ENCODE measurements around the gene CLNS1A. TPM values are rescaled to one million over a fixed set of nuclear protein-coding genes. Genes with fewer than 3 reads are reported as not detected.

The CLNS1A gene
- total RNA-seq, 2 donors from 2014 or later: 37.8 to 99.0 TPM

DNA sequence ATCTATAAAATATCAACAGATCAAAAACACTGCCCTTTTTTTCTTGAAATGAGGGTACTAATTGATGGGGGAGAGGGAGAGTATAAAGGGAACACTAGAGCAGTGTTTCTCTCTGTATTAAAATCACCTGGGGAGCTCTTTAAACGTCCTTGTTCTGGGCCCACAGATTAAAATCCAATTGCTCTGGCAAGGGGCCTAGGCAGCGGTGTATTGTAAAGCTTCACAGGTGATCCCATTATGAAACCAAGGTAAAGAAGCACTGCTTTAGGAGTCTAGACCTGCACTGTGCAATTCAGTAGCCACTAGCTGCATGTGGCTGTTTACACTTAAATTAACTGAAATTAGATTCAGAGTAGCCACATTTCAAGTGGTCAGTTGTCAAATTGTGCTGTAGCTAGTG lies 44.9 kb downstream of the CLNS1A start:
- Histone ChIP-seq H3K4me3 (no peak overlapping the region), H3K27me3 (replicated peaks; ENCODE audit: insufficient read depth) (no peaks in the 10 kb centered on the region), H3K36me3 (no peaks in the 10 kb centered on the region), H3K4me1 (replicated peaks) (no peaks in the 10 kb centered on the region), H3K9me3 (no peaks in the 10 kb centered on the region), H3K27ac (no peak overlapping the region)
- no peak for DNase-seq (ENCODE audit: low spot score)
- intact Hi-C loops (cut with DNase I): no loop called here
- 35% methylated on average over 2 of the region's 2 CpGs for WGBS
- no peak for TF ChIP-seq POLR2AphosphoS5 (IDR thresholded peaks at IDR 0.05)
- TF ChIP-seq POLR2A (IDR thresholded peaks at IDR 0.05): no peak
- TF ChIP-seq, protein P1, sequence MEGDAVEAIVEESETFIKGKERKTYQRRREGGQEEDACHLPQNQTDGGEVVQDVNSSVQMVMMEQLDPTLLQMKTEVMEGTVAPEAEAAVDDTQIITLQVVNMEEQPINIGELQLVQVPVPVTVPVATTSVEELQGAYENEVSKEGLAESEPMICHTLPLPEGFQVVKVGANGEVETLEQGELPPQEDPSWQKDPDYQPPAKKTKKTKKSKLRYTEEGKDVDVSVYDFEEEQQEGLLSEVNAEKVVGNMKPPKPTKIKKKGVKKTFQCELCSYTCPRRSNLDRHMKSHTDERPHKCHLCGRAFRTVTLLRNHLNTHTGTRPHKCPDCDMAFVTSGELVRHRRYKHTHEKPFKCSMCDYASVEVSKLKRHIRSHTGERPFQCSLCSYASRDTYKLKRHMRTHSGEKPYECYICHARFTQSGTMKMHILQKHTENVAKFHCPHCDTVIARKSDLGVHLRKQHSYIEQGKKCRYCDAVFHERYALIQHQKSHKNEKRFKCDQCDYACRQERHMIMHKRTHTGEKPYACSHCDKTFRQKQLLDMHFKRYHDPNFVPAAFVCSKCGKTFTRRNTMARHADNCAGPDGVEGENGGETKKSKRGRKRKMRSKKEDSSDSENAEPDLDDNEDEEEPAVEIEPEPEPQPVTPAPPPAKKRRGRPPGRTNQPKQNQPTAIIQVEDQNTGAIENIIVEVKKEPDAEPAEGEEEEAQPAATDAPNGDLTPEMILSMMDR (IDR thresholded peaks at IDR 0.05): no peak

DNA sequence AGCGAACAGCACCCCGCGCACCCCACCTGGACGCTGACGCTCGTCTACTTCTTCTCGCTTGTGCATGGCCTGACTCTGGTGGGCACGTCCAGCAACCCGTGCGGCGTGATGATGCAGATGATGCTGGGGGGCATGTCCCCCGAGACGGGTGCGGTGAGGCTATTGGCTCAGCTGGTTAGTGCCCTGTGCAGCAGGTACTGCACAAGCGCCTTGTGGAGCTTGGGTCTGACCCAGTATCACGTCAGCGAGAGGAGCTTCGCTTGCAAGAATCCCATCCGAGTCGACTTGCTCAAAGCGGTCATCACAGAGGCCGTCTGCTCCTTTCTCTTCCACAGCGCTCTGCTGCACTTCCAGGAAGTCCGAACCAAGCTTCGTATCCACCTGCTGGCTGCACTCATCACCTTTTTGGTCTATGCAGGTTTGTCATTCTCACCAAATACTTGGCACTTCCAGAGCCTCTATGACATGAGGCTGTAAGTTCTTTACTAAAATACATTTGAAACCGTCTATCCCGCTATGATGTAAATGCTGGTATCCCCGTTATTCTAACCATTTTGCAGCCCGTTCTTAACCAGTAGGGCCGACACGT lies 47.3 kb downstream of the CLNS1A start:
- Histone ChIP-seq H3K9me3 (no peaks in the 10 kb centered on the region), H3K36me3 (no peaks in the 10 kb centered on the region), H3K27ac (peak overlapping the region; percentile 88 to 89), H3K4me3 (peak overlapping the region; percentile 50 to 72), H3K4me1 (replicated peaks) (no peaks in the 10 kb centered on the region), H3K27me3 (replicated peaks; ENCODE audit: insufficient read depth) (no peaks in the 10 kb centered on the region)
- TF ChIP-seq POLR2AphosphoS5 (IDR thresholded peaks at IDR 0.05) (no peak), POLR2A (IDR thresholded peaks at IDR 0.05) (no peak)
- TF ChIP-seq, protein P1 (IDR thresholded peaks at IDR 0.05): peak in 1 of 4 experiments; percentile 22
- intact Hi-C loops (cut with DNase I): no loop called here
- WGBS: 4% methylated on average over 31 of the region's 31 CpGs
- DNase-seq (ENCODE audit: low spot score): peak; percentile 40

DNA sequence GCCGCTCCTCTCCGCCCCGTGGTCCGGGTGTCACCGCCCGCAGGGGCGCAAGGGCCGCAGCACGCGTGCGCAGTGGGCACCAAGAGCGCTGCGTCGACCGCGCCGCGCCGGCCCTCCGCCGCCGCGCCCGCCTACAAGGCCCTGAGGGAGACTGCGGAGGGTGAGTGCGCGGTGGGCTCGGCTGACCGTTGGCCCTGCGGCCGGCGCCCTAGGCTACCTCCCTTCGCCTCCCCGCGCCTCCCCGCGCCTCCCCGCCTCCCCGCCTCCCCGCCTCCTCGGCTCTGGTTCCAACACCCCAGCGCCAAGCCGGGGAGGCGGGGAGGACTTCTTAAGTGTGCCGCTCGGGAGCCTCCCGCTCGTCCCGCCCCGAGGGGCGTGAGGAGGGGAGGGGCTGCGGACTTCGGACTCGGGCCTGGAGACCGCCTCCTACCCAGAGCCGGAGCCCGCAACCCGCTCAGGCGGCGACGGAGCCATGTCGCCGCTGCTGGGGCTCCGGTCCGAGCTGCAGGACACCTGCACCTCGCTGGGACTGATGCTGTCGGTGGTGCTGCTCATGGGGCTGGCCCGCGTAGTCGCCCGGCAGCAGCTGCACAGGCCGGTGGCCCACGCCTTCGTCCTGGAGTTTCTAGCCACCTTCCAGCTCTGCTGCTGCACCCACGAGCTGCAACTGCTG lies 47.9 kb downstream of the CLNS1A start, which contains the start of gene AQP11:
Gene AQP11 (plus strand): TSS at position 433 of the 673 bp plus-strand sequence. CDS start 40 bp downstream, at position 473.
- Histone ChIP-seq H3K9me3 (no peaks in the 10 kb centered on the region), H3K27ac (peak within 1 kb of the TSS; percentile 88 to 89), H3K4me1 (replicated peaks) (no peaks in the 10 kb centered on the region), H3K4me3 (peak within 1 kb of the TSS; percentile 50 to 72), H3K27me3 (replicated peaks; ENCODE audit: insufficient read depth) (no peaks in the 10 kb centered on the region), H3K36me3 (no peaks in the 10 kb centered on the region)
- WGBS: under 1% methylated on average over 62 of the region's 75 CpGs
- intact Hi-C loops (cut with DNase I): no loop called here
- TF ChIP-seq, protein P1 (IDR thresholded peaks at IDR 0.05): peak in 1 of 4 experiments; percentile 31
- TF ChIP-seq POLR2A (IDR thresholded peaks at IDR 0.05): peak; percentile 44
- TF ChIP-seq POLR2AphosphoS5 (IDR thresholded peaks at IDR 0.05): no peak
- peak; percentile 83 for DNase-seq (ENCODE audit: low spot score)

DNA sequence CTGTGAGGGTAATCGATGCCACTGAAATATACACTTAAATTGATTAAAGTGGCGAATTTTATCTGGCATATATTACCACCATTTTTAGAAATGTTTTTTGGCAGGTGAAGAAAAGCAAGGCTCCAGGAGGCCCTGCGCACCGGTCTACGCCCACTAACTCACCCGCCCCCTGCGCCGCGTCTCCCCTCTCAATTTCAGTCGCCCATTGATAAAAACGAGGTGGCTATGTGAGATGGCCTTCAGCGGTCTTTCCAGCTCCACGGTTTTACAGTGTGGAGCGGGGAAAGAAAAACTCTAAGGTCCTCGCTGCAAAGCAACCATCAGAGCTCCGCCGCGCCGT lies 48.4 kb downstream of the CLNS1A start:
- Histone ChIP-seq H3K9me3 (no peaks in the 10 kb centered on the region), H3K4me1 (replicated peaks) (no peaks in the 10 kb centered on the region), H3K27ac (peak overlapping the region; percentile 88 to 89), H3K4me3 (peak overlapping the region; percentile 50 to 72), H3K36me3 (no peaks in the 10 kb centered on the region), H3K27me3 (replicated peaks; ENCODE audit: insufficient read depth) (no peaks in the 10 kb centered on the region)
- 1% methylated on average over 19 of the region's 19 CpGs for WGBS
- TF ChIP-seq, protein P1 (IDR thresholded peaks at IDR 0.05): peak in 1 of 4 experiments; percentile 26
- TF ChIP-seq POLR2A (IDR thresholded peaks at IDR 0.05) (no peak), POLR2AphosphoS5 (IDR thresholded peaks at IDR 0.05) (no peak)
- DNase-seq (ENCODE audit: low spot score): no peak
- intact Hi-C loops (cut with DNase I): no loop called here
